ENCODE measurements around the gene RFPL1. TPM values are rescaled to one million over a fixed set of nuclear protein-coding genes. Genes with fewer than 3 reads are reported as not detected.

The RFPL1 gene
- total RNA-seq, 1 donor from 2014 or later, result not detected

DNA sequence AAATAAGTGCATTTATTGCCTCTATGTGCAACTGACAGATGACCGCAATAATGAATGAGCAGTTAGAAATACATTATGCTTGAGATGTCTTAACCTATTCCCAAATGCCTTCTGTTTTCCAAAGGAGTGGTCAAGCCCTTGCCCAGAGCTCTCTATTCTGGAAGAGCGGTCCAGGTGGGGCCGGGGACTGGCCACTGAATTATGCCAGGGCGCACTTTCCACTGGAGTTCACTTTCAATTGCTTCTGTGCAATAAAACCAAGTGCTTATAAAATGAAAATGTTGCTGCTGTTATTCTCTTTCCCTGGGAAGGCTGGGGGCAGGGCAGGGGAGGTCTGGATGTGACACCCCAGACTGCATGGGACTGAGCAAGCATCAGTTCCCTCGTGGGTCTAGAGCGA is 52.6 kb downstream of the RFPL1 start:
- no peak for DNase-seq (ENCODE audit: extremely low spot score, unreplicated experiment)
- H3K4me3 Mint-ChIP-seq (ENCODE audit: unreplicated experiment), result no peak overlapping the region
- H3K27ac Mint-ChIP-seq (ENCODE audit: unreplicated experiment), result no peak overlapping the region
- H3K4me1 Mint-ChIP-seq (ENCODE audit: unreplicated experiment), result no peaks in the 10 kb centered on the region
- TF ChIP-seq, protein P1, sequence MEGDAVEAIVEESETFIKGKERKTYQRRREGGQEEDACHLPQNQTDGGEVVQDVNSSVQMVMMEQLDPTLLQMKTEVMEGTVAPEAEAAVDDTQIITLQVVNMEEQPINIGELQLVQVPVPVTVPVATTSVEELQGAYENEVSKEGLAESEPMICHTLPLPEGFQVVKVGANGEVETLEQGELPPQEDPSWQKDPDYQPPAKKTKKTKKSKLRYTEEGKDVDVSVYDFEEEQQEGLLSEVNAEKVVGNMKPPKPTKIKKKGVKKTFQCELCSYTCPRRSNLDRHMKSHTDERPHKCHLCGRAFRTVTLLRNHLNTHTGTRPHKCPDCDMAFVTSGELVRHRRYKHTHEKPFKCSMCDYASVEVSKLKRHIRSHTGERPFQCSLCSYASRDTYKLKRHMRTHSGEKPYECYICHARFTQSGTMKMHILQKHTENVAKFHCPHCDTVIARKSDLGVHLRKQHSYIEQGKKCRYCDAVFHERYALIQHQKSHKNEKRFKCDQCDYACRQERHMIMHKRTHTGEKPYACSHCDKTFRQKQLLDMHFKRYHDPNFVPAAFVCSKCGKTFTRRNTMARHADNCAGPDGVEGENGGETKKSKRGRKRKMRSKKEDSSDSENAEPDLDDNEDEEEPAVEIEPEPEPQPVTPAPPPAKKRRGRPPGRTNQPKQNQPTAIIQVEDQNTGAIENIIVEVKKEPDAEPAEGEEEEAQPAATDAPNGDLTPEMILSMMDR (IDR thresholded peaks at IDR 0.05), result no peak
- H3K36me3 Mint-ChIP-seq (ENCODE audit: unreplicated experiment), result peaks cover 11% of the 10 kb centered on the region
- H3K9me3 Mint-ChIP-seq (ENCODE audit: unreplicated experiment), result peaks cover 8% of the 10 kb centered on the region
- no peaks in the 10 kb centered on the region for H3K27me3 Mint-ChIP-seq (ENCODE audit: unreplicated experiment)

Other genes with a start within 250 kb of the RFPL1 start
- gene EMID1, start 232.7 kb upstream of the RFPL1 start, total RNA-seq, result 0.42 and 0.51 TPM in 2 replicates
- gene RHBDD3, start 170.6 kb upstream of the RFPL1 start, total RNA-seq, result 41.0 and 45.8 TPM in 2 replicates
- gene EWSR1, start 170.3 kb upstream of the RFPL1 start, total RNA-seq, result 218 and 228 TPM in 2 replicates
- 21.6 and 22.3 TPM in 2 replicates for gene GAS2L1, start 131.9 kb upstream of the RFPL1 start, total RNA-seq
- gene RASL10A, start 122.9 kb upstream of the RFPL1 start, total RNA-seq, result not detected in 2 replicates
- 42.0 and 45.4 TPM in 2 replicates for gene AP1B1, start 50.0 kb upstream of the RFPL1 start, total RNA-seq
- gene NEFH, start 41.6 kb downstream of the RFPL1 start, total RNA-seq, result 0.62 and 1.4 TPM in 2 replicates
- 57.4 and 60.0 TPM in 2 replicates for gene THOC5, start 115.2 kb downstream of the RFPL1 start, total RNA-seq
- 47.3 and 49.3 TPM in 2 replicates for gene NIPSNAP1, start 142.5 kb downstream of the RFPL1 start, total RNA-seq
- gene NF2, start 165.1 kb downstream of the RFPL1 start, total RNA-seq, result 67.9 and 71.0 TPM in 2 replicates